A673 (cell line): Measurements from ENCODE around the gene WASF2. TPM values are rescaled to one million over a fixed set of nuclear protein-coding genes. Genes with fewer than 3 reads are reported as not detected.
A peak's percentile ranks its signal among the peaks of the same experiment; 100 is the strongest.

Source experiments
- BruUV-seq: library from RNA; stranded (reverse); fragments of 400-500 nt; replicated peaks from 2 replicates; lab custom pipeline; 2021; lab: Mats Ljungman, UMichigan
- CTCF ChIA-PET: fragments of 300-600 bp; sonication (Branson Sonifier 250); formaldehyde crosslinking; loops from one replicate; lab custom pipeline; 2022; ENCODE audit warnings: antibody characterized with exemption; lab: Charles Lee
- POLR2A ChIA-PET: fragments of 300-600 bp; sonication (Branson Sonifier 250); formaldehyde crosslinking; loops from one replicate; lab custom pipeline; 2022; ENCODE audit warnings: antibody characterized with exemption; ENCODE audit not compliant: low non-redundant PET; lab: Charles Lee
- DNase-seq: peaks from one replicate; pipeline ENCODE4 v3.0.0-alpha.2; 2015; ENCODE audit warnings: low spot score
- H3K27ac ChIP-seq: fragments of 200-600 bp; sonication (generic); 2 replicates; pipeline ENCODE4 v1.5.1; 2016; ENCODE audit warnings: mixed run types, low read depth, mild to moderate bottlenecking, mixed read lengths, antibody characterized with exemption, low read length; ENCODE audit not compliant: poor library complexity, severe bottlenecking
- H3K27me3 ChIP-seq: fragments of 200-600 bp; sonication (generic); replicated peaks from 2 replicates; pipeline ENCODE4 v1.6.1; 2017; ENCODE audit warnings: mixed run types, low read depth, mild to moderate bottlenecking, mixed read lengths, antibody characterized with exemption, low read length; ENCODE audit not compliant: insufficient read depth, poor library complexity
- H3K36me3 ChIP-seq: fragments of 200-600 bp; sonication (generic); 2 replicates; pipeline ENCODE4 v1.6.1; 2016; ENCODE audit warnings: mixed run types, mild to moderate bottlenecking, mixed read lengths, antibody characterized with exemption, low read length; ENCODE audit not compliant: insufficient read depth, poor library complexity, severe bottlenecking
- H3K4me1 ChIP-seq: fragments of 200-600 bp; sonication (generic); 2 replicates; pipeline ENCODE4 v1.6.1; 2017; ENCODE audit warnings: mixed run types, mild to moderate bottlenecking, mixed read lengths, antibody characterized with exemption, low read length; ENCODE audit not compliant: insufficient read depth, poor library complexity, severe bottlenecking
- H3K4me3 ChIP-seq: fragments of 200-600 bp; sonication (generic); 2 replicates; pipeline ENCODE4 v1.5.1; 2016; ENCODE audit warnings: low read depth, mixed run types, mild to moderate bottlenecking, mixed read lengths, low read length; ENCODE audit not compliant: poor library complexity, severe bottlenecking
- H3K9me3 ChIP-seq: fragments of 200-600 bp; sonication (generic); 2 replicates; pipeline ENCODE4 v1.6.1; 2016; ENCODE audit warnings: mixed run types, low read depth, mild to moderate bottlenecking, mixed read lengths, antibody characterized with exemption, low read length; ENCODE audit not compliant: poor library complexity, severe bottlenecking
- EZH2 ChIP-seq: fragments of 200-600 bp; sonication (generic); IDR thresholded peaks from 2 replicates; pipeline ENCODE4 v1.6.1; 2017; ENCODE audit warnings: borderline replicate concordance, low read depth, mild to moderate bottlenecking, mixed read lengths, antibody characterized with exemption, low read length; ENCODE audit not compliant: poor library complexity, severe bottlenecking
- intact Hi-C: fragments of 100-400 bp; cut with micrococcal nuclease; formaldehyde crosslinking; loops from one replicate; pipeline ENCODE4 v1.10.0; 2022; ENCODE audit not compliant: unreplicated experiment
- total RNA-seq: library from RNA; stranded (reverse); gene quantifications from 2 replicates; pipeline ENCODE4 v1.2.3, GENCODE V29; 2021
- TF ChIP-seq, protein P1 (sequence below): fragments of 300-800, 200-600 bp; sonication (generic); conservative IDR thresholded peaks from 2 replicates; pipeline ENCODE4 v1.5.1; 2017; ENCODE audit warnings: low read depth, mild to moderate bottlenecking, antibody characterized with exemption, low read length, moderate library complexity, mixed read lengths

Gene WASF2
- total RNA-seq, 1 experiment from 2014 or later: 133 TPM

DNA sequence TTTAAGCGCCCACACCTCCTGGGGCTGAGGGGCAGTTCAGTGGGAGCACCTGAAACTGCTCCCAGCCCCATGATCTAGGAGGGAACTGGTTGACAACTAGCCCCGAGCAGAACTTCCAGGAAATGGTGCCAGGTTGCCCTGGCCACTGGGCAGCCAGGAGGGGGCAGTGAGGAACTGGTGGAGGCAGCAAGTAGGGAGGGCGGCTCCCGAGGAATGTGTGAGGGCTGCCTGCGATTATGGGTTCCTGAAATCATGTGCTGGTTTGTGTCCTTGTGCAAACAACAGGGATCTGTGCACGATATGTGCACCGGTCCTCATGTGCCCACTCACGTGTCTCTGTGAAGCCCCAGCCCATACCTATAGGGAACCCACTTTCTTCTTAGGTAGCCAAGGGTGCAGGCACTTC lies 87.6 kb downstream of the WASF2 start:
- POLR2A ChIA-PET: no interaction called here
- Histone ChIP-seq H3K36me3 (peaks cover 3% of the 10 kb centered on the region), H3K9me3 (no peaks in the 10 kb centered on the region), H3K27me3 (no peaks in the 10 kb centered on the region), H3K4me3 (no peak overlapping the region), H3K27ac (no peak overlapping the region), H3K4me1 (no peaks in the 10 kb centered on the region)
- DNase-seq: peak; percentile 45
- no TSS peak for BruUV-seq
- no peak for TF ChIP-seq EZH2
- TF ChIP-seq, protein P1, sequence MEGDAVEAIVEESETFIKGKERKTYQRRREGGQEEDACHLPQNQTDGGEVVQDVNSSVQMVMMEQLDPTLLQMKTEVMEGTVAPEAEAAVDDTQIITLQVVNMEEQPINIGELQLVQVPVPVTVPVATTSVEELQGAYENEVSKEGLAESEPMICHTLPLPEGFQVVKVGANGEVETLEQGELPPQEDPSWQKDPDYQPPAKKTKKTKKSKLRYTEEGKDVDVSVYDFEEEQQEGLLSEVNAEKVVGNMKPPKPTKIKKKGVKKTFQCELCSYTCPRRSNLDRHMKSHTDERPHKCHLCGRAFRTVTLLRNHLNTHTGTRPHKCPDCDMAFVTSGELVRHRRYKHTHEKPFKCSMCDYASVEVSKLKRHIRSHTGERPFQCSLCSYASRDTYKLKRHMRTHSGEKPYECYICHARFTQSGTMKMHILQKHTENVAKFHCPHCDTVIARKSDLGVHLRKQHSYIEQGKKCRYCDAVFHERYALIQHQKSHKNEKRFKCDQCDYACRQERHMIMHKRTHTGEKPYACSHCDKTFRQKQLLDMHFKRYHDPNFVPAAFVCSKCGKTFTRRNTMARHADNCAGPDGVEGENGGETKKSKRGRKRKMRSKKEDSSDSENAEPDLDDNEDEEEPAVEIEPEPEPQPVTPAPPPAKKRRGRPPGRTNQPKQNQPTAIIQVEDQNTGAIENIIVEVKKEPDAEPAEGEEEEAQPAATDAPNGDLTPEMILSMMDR: peak; percentile 45
- CTCF ChIA-PET: interaction anchor here (0.5 to 1.6 kb wide), 3 partner anchors 155 to 370 kb away, joined by 3 to 10 read pairs (median 4); no protein-coding TSS in a partner anchor
- intact Hi-C loops: loop anchor here (5.0 kb wide), 1 partner anchor 265 kb away; no protein-coding TSS in a partner anchor

DNA sequence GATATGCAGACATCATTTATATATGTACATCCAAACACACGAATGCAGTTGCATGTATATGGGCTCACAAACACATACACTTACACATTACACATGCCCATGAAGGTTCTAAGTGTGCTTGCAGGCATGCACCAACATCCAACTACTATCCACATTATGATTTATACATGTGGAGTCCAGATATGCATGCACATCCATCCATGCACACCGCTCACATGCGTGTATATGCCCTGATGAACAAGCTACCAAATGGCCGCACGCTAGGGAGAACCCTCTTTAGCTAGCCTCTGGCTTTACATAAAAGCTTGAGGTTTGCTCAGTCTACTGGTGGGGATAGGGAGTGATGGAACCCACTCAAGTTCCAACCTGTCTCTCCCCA lies 89.0 kb downstream of the WASF2 start:
- CTCF ChIA-PET: interaction anchor here (0.5 kb wide), 1 partner anchor 206 kb away, joined by 9 read pairs; no protein-coding TSS in a partner anchor
- DNase-seq: no peak
- Histone ChIP-seq H3K36me3 (no peaks in the 10 kb centered on the region), H3K4me3 (no peak overlapping the region), H3K9me3 (no peaks in the 10 kb centered on the region), H3K27ac (no peak overlapping the region), H3K4me1 (no peaks in the 10 kb centered on the region), H3K27me3 (no peaks in the 10 kb centered on the region)
- intact Hi-C loops: loop anchor here (5.0 kb wide), 1 partner anchor 266 kb away; no protein-coding TSS in a partner anchor
- POLR2A ChIA-PET: no interaction called here
- TF ChIP-seq, protein P1: no peak
- no peak for TF ChIP-seq EZH2
- BruUV-seq: no TSS peak

DNA sequence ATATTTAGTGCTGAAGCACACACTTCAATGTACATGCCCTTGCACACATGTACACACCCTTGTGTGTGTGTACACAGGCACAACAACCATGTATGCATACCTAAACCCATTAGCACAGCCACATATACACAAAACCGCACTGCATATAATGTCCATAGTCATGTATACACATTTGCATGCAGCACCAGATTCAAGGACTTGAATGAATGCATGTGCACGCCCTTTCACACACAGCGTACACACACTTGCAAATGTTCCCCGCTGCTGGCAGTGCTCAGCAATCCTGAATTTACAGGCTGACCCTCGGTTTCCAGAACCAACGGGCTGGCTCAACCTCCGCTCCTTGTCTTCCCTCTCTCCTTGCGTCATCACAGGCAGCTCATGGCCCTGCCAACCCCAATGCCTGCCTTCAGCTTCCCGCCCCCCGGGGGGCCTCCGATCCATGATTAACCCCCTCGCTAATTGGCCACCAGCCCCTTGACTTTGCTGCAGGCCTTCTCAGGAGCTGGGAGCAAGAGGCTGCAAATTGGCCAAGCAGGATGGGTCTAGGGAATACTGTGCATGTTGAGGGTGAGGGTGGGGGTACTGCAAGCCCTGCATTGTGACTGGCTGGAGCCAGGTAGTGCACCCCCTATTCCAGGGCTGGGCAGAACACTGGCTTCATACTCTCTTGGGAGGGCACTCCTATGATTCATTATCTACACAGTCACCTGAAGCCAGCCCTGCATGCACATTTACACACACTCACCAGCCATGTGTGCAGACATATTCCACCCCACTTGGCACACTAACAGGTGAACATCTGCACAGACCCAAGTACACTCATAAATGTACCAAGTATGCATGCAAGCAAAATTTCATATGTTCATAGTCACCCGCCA lies 89.6 kb downstream of the WASF2 start:
- no peak overlapping the region for H3K4me3 ChIP-seq
- no peaks in the 10 kb centered on the region for H3K9me3 ChIP-seq
- H3K27ac ChIP-seq: no peak overlapping the region
- no peaks in the 10 kb centered on the region for H3K36me3 ChIP-seq
- no peak for DNase-seq
- intact Hi-C loops: loop anchor here (5.0 kb wide), 1 partner anchor 267 kb away; no protein-coding TSS in a partner anchor
- no peaks in the 10 kb centered on the region for H3K4me1 ChIP-seq
- POLR2A ChIA-PET: no interaction called here
- H3K27me3 ChIP-seq: no peaks in the 10 kb centered on the region
- no TSS peak for BruUV-seq
- TF ChIP-seq EZH2: no peak
- TF ChIP-seq, protein P1: no peak
- CTCF ChIA-PET: interaction anchor here (0.5 kb wide), 1 partner anchor 206 kb away, joined by 9 read pairs; no protein-coding TSS in a partner anchor
